NCI-H524 (cell line): ENCODE results near the gene FGD2.

ENCODE experiments used
- DNase-seq, 2 experiments: peaks; one replicate each; lab custom pipeline; 2025; lab: John Stamatoyannopoulos, UW

FGD2 gene

DNA sequence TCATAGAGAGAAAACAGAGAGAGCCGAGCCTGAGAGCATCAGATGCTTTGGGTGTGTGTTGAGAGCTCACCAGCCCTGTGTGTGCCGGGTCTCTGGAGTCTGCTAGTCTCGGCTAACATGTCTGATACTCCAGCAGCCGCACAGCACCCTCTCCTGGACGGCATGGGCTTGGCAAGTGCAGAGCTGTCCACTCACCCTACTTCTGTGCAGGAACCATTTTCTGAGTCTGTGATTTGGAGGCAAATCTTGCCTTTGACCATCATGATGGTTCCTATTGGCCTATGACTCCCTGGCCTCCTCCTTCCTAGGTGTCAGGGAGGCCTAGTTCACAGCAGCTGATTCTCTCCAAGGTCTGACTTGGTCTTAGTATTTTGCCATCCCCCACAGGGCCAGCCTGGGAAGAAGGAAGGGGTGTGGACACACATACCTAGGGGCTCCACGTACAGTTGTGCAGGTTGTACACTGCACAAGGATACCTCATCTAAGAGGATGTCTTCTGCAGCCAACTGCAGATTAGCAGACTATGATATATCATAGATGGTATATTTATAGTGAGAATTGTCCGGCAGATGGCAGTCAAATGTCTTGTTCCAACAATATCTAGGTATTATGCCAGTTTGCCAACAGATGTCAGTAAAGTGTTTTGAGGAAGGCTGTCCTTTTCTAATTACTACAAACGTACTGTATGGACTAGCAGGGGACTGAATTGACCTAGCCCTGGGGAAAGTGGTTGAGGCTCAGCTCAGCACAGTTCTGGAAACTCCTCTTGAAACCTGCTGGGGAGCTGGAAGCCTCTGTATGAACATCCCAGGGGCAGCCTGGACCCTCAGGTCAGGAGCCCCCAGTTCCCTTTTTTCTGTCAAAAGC, 13.0 kb downstream of the FGD2 start:
- DNase-seq, result peak; percentile 72 to 91

DNA sequence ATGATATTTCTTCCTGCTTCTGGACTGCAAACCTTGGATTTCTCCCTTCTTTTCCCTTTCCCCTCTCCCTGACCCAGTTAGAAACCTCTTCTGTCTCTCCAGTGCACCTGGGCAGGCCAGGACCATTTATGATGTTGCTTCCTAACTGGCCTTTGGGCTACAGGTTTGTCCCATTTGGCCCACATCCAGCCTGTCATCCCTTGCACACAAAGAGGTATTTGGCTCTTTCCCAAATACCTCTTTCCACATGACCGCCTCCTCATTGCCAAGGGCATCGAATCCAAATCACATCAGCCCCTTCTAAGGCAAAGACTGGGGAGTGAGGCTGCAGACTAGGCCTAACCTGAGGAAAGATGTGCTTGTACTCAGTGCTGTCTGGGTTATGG, 13.6 kb downstream of the FGD2 start:
- peak; percentile 37 to 61 for DNase-seq

DNA sequence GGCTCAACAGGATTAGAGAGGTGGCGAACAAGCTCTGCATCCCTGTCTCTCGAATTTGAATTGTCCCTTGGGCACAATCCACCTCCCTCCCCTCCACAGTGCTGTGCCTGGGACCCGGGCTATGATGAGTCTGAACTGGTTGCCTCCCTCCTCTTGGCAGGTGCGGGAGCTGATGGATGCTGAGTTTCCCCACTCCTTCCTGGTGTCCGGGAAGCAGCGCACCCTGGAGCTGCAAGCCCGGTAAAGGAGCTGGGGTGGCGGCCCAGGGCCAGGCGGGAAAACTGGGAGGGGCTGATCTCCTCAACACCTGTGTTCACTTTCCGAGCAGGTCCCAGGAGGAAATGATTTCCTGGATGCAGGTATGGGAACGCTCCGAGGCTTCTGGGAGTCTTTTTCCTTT, 14.9 kb downstream of the FGD2 start:
- peak in 1 of 2 experiments; percentile 11 for DNase-seq

DNA sequence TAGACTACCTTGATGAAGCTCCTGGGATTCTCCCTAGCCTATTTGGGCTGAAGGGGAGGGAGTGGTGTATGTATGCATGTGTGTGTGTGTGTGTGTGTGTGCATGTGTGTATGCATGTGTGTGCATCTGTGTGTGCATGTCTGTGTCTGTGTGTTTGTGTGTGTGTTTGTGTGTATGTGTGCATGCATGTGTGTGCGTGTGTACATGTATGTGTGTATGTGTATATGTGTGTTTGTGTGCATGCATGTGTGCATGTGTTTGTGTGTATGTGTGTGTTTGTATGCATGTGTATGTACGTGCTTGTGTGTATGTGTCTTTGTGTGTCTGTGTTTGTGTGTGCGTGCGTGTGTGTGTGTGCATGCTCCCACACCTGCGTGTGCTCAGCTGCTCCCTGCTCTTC, 15.4 kb downstream of the FGD2 start:
- DNase-seq, result no peak

DNA sequence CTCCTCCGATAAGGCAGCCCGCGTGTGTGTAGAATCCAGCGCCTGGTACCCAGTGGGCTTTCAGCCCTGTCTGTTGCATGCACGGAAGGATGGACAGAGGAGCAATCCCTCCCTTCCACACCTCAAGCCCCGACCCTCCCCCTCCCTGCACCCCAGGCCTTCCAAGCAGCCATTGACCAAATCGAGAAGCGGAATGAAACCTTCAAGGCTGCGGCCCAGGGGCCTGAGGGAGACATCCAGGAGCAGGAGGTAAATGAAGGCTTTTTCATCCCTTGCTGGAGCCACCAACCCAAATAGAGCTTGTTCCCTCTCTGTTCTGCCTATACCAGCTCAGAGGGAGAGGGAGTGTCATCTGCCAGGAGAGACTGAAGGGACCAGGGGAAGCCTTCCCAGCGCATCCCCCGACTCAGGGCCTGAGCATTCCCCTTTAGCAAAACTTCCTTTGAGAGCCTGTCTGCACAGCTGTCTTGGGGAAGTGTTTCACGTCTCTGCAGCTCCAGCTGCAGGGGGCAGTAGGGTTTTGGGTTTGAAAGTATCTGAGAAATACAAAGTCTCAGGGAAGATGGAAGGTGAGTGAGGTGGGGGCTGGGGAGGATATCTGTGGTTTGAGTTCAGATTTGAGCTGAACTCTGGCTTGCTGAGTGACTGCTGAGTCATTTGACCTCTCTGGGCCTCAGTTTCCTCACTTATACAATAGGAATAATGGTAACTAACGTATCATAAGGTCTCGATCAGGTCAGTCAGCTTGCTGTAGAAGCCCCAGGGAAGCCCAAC, 16.1 kb downstream of the FGD2 start:
- peak; percentile 31 to 57 for DNase-seq

DNA sequence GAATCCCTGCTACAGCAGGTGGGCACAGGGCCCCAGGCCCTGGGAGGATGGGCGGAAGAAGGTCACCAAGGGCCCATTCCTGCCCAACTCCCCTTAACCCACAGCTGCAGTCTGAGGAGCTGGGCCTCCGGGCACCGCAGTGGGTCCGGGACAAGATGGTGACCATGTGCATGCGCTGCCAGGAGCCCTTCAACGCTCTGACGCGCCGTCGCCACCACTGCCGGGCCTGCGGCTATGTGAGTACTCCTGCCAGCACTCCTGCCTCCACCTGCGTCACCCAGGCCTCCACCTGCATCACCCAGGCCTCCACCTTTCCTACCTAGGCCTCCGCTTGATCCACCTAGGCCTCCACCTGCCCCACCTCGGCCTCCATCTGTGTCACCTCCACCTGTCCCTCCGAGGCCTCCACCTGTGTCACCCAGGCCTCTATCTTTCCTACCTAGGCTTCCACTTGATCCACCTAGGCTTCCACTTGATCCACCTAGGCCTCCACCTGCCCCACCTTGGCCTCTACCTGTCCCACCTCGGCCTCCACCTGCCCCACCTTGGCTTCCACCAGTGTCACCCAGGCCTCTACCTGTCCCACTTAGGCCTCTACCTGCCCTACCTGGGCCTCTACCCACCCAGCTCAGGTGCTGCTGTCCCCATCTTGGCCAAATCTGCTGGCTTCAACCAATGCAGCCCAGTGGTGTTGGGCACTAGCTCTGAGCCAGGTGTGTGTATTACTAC, 16.8 kb downstream of the FGD2 start:
- no peak for DNase-seq

DNA sequence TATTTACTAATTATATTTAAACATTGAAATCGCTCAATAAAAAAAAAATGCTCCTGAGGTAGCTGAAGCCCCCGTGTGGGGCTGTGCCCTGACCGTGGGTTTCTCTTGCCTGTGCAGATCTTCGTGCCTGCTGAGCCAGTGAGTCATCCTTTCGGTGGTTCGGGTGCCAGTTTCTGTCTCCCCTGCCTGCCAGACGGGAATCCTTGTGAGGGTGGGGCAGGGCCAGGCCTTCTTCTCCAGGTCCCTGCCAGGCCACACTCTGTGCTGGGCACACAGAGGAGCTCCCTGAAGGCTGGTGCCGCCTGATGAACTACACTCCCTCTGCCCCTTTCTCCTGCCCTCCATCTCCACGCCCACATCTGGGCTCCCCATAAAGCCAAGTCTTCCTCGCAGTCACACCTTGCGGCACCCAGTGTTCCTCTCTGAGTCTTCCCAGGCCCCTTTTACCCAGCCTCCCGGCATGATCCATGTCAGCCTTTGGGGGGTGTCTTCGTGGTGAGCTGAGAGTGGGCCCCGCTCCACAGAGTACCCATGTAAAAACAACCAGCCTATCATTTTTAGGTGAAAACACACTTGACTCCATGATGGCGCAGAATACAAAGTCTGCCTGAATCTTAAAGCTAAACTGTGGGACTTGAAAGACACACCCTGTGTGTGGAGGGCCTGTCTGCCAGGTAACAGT, 19.3 kb downstream of the FGD2 start:
- DNase-seq, result no peak

DNA sequence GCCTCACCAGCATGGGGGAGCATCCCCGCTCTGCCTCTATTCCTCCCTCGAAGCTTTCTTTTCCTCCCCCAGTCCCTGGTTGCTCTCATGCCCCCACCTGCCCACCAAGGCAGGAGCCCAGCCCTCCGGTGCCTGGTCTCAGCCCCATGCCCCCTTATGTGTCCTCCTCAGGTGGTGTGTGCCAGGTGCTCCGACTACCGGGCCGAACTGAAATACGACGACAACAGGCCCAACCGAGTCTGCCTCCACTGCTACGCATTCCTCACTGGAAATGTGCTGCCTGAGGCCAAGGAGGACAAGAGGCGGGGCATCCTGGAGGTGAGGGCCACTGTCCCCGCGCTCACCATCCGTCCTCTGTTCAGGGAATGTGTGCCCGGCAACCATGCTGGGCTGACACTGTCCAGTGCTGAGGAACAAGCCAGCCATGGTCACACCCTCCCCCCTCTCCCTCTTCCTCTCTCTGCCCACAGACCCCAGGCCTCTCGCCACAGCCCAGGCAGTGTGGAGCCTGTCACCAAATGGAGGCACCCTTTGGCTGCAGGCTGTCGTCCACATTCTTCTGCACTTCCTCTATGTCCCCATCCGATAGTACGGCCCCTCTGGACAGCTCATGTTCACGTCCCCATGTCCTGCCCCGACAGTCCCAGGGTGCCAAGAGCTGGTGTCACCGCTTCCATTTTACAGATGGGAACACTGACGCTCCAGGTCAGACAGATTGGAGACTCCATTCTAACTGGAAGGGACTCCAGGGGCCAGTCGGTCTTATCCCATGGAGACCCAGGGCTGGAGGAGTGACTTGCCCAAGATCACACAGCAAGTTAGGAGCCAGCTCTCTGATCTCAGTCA, 20.4 kb downstream of the FGD2 start:
- DNase-seq, result no peak

DNA sequence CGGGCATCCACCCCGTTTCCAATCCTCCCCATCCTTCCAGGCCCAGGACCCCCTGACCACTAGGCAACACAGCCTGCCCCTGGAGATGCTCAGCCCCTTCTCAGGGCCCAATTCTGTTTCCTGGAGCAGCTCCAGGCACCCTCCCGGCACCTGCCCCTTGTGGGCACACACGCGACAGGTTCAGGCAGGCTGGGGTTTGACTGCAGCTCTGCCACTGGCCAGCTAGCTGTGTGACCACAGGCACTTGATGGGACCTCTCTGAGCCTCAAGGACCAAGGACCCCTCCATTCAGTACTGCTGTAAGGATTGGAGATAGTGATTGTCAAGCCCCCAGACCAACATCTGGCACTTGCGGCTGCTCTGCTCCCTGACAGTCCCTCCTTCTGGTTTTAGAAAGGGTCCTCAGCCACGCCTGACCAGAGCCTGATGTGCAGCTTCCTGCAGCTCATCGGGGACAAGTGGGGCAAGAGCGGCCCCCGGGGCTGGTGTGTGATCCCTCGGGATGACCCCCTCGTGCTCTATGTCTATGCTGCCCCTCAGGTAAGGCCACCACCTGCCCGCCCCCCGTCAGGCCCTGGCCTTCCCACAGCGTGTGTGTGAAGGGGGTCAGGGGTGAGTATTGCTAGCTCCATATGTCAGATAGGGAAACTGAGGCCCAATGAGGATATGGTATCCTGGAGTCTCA, 21.7 kb downstream of the FGD2 start:
- no peak for DNase-seq

DNA sequence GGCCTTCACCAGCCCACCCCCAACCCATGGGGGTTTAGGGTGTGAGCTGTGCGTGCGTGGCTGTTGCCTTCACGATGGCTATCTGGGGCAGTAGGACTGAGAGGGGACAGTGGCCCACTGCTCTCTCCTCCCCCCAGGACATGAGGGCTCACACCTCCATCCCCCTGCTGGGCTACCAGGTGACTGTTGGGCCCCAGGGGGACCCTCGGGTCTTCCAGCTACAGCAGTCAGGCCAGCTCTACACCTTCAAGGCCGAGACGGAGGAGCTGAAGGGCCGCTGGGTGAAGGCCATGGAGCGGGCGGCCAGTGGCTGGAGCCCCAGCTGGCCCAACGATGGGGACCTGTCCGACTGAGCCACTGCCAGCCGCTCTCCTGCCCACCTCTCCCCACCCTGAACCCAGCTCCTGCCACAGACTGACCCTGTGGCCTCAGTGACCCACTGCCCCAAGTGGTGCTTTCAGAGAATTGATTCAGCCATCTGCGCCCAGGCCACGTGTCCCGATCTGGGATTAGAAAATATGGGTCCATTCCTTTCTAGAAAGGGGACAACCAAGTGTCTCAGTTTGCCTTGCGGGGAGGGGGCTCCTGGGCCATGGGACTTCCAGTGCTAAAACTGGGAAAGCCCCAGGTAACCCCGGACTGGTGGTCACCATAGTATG, 22.5 kb downstream of the FGD2 start:
- DNase-seq, result no peak

DNA sequence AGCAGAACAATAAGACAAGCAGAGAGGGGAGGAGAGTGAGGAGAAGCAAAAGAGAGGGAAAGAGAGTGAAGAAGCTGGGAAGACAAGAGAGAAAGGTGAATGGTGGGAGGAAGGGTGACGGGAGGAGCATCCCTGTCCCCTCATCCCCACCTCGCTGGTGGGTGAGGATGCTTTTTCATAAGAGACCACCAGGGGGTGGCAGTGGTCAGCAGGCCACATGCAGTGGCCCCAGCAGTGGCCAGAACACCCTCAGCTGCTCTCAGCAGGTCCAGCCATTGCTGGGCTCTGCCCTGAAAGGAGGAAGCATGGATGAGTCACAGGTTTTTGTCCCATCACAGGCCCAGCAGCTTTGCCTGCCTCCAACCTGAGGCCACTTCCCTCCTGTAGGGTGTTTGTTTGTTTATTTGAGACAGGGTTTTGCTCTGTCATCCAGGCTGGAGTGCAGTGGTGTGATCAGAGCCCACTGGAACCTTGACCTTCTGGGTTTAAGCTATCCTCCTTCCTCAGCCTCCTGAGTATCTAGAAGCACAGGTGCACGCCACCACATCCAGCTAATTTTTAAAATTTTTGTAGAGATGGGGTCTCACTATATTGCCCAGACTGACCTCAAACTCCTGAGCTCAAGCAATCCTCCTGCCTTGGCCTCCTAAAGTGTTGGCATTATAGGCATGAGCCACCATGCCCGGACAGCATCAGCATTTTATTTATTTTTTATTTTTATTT, 24.0 kb downstream of the FGD2 start:
- DNase-seq, result peak in 1 of 2 experiments; percentile 66

DNA sequence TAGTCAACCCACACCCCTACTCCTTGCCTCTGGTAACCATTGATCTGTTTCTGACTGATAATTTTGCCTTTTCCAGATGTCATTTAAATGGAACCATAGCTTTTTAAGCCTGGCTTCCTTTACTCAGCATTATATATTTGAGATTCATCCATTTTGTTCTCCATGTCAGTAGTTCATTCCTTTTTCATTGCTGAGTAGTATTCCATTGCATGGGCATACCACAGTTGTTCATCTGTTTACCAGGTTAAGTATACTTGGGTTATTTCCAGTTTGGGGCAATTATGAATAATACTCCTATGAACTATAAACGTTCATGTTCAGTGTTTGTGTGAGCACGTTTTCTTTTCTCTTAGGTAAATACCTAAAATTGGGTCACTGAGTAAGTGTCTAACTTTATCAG, 25.1 kb downstream of the FGD2 start:
- no peak for DNase-seq

DNA sequence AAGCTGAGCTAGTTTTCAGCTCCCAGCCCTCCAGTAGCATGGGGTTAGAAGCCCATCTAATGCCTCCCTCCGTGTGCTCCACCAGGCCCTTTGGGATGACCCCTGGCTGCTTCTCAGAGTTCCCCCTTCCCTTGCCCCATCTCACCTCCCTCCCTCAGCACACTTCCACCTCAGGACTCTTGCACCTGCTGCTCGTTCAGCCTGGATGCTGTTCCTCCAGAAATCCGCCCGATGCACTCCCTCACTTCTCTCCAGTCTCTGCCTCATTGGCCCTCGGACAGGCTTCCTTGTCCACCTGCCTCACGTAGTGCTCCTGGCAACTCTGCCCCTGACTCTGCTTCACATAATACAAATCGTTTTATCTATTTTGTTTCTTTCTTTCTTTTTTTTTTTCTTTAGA, 26.8 kb downstream of the FGD2 start:
- no peak for DNase-seq

DNA sequence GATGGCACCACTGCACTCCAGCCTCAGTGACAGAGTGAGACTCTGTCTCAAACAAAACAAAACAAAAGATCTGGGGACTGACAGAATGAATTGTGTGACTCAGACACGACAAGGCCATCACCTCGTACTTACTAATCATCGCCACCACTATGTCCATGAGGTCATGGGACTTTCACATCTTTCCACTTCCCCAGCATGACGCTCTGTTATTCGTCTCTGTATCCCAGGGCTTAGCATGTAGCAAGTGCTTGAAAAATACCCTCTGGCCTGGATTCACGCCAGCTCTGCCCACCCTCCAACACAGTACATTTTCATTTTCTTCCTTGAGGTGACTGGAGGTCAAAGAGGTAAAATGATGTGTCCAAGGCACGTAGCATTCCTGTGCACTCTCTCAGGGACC, 27.8 kb downstream of the FGD2 start:
- no peak for DNase-seq

DNA sequence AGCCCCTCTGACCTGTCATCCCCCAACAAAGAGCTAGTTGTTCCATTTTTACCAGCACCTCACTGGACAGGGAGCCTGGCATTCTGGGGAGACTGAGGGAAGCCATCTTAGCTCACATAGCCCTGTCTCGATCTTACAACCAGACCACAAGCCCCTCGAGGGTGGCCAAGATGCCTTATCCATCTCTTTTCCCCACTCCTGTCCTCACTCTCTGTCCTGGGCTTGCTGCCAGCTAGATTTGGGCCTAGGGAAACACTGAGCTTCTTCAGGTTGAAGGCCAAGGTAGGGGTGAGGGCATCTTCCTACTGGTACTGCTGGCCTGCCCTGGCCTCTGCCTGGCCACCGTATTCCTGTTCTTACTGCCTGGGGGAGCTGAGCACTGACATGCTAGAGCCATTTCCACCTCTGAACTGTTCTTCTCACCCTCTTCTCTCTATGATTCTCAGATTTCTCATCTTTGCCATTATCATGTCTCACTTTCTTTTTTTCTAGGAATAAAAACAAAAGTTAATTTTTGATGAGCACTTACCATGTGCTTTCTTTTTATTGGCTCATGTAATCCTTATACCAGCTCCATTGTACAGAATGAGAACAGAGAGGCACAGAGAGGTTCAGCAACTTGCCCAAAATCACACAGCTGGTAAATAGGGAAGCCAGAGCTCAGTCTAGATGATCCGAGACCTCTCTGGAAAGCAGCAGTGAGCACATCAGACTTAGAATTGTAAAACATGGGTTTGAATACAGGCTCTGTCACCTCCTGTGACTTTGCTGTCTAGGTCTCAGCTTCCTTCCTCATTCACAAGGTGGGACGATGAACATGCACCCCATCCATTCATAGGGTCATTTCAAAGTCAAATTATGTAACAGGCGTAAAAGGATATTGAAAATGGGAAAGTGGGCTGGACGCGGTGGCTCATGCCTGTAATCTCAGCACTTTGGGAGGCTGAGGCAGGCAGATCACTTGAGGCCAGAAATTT, 28.7 kb downstream of the FGD2 start:
- no peak for DNase-seq

DNA sequence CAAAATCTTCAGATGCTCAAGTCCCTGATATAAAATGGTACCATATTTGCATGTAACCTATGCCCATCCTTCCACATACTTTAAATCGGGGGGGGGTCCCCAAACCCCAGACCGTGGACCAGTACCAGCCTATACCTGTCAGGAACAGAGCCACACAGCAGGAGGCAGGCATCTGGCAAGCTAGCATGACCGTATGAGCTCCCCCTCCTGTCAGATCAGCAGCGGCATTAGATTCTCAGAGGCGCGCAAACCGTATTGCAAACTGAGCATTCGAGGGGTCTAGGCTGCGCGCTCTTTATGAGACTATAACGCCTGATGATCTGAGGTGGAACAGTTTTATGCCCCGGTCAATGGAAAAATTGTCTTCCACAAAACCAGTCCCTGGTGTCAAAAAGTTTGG, 30.7 kb downstream of the FGD2 start:
- DNase-seq, result peak; percentile 23 to 71

DNA sequence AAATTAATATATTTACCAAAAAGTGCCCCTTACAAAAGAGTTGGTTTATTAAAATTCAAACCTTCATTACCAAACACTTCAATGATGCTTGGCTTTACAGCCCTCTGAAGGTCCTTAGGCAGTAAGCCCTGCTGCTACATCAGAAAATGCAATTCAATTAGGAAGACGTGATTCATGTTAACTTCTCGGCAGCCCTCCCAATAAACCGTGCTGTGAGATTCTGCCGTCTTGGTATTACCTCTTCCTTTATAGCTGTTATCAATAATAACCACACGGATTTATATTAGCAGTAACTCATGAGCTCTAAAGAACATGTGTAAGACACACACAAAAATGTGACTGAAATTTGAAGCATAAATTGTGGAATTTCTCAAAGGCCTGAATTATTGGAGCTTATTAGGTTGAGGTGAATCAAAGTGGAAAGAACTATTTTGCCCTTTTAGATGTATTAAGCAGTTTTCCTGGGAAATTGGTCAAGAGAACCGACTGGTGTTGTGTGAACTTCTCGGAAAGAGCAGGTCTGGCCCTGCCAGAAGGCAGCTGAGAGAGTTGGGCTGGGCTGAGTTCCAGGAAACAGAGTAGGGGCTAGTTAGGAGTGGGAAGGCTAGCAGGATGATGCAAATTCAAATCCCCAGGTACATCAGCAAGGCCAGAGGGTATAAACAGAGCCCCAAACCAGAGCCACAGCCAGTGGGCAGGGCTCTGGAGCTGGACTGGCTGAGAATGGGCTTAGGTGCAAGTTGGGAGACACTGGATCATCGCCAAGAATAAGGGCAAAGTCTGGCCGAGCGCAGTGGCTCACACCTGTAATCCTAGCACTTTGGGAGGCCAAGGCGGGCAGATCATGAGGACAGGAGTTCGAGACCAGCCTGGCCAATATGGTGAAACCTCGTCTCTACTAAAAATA, 33.1 kb downstream of the FGD2 start:
- DNase-seq, result peak in 1 of 2 experiments; percentile 6
